ENCODE data around the gene NDFIP1. TPM values are rescaled to one million over a fixed set of nuclear protein-coding genes. Genes with fewer than 3 reads are reported as not detected.

The NDFIP1 gene
- total RNA-seq, 1 donor from 2014 or later = 52.1 TPM

DNA sequence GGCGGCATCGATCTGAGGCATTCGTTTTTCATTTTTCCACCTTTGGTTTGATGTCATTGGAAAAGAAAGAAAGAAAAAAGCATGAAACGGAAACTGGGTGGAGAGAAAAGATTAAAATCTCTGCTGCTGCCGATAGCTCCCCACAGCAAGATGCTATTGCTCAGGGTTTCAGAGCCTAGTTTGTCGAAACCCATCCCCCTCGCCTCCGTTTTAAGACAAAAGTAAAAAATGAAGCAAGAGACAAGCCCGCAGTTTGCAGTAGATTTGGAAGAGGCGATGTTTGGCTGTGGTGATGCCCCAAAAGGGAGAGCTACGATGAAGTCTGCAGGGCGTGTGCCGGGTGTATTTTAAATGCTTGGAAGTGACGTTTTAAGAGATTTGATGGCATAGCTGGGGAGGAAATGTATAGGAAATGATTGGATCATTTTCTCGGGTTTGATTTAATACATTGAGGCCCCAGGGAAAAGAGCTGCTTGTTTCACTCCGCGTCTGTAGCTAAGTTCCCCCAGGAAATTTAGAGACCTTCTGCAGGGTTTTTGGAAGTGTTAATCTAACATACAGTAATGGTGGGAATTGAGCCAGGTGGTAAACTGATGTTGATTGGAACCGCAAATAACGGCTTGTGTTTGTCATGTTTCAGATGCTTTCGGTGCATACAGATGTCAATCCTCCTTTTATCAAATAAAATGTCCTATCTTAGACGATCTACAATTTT lies 909 bp downstream of the NDFIP1 start:
- DNase-seq (ENCODE audit: low read depth) = no peak
- H3K36me3 ChIP-seq (ENCODE audit: control insufficient read depth, insufficient read depth, low read length) = no peaks in the 10 kb centered on the region

DNA sequence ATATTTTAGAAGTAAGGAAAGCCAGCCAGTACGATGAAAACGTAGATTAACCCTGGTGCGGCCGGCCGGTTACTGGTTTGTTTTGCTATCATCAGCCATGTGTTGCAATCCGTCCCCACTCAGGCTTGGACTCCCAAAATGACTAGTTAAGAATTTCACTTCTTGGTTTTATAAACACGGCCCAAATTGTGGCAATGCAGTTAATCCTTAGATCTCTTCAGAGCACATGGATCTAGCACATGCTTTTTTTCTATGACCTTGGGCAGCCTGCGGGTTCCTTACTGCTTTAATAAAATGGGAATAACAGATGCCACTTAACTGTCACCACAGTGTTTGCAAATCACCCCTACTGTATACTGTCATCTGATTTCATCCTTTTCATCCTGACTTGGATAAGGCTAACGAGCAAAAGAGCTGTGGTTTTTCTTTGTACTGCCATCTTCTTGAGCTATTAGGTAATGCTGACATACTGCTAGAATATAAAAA lies 1.5 kb downstream of the NDFIP1 start:
- Histone ChIP-seq H3K27me3 (ENCODE audit: control insufficient read depth, insufficient read depth, low read length) (no peaks in the 10 kb centered on the region), H3K4me3 (ENCODE audit: low read depth, low read length) (peak overlapping the region; percentile 75), H3K36me3 (ENCODE audit: control insufficient read depth, insufficient read depth, low read length) (no peaks in the 10 kb centered on the region)
- no peak for TF ChIP-seq CTCF (IDR thresholded peaks at IDR 0.05; ENCODE audit: insufficient read depth, low read length, poor library complexity, severe bottlenecking)
- no peak for DNase-seq (ENCODE audit: low read depth)

More for the DNA sequence above, 909 bp downstream of the NDFIP1 start:
- Histone ChIP-seq H3K4me3 (ENCODE audit: low read depth, low read length) (peak overlapping the region; percentile 75), H3K27me3 (ENCODE audit: control insufficient read depth, insufficient read depth, low read length) (no peaks in the 10 kb centered on the region)
- TF ChIP-seq CTCF (IDR thresholded peaks at IDR 0.05; ENCODE audit: insufficient read depth, low read length, poor library complexity, severe bottlenecking) = no peak

- no peak for TF ChIP-seq CTCF (IDR thresholded peaks at IDR 0.05; ENCODE audit: insufficient read depth, low read length, poor library complexity, severe bottlenecking)
- no peaks in the 10 kb centered on the region for H3K36me3 ChIP-seq (ENCODE audit: control insufficient read depth, insufficient read depth, low read length)
- DNase-seq (ENCODE audit: low read depth) = no peak
- no peaks in the 10 kb centered on the region for H3K27me3 ChIP-seq (ENCODE audit: control insufficient read depth, insufficient read depth, low read length)
- H3K4me3 ChIP-seq (ENCODE audit: low read depth, low read length) = no peak overlapping the region
These were observed 2.6 kb downstream of the NDFIP1 start for GRCh38 chr5:142110988-142111687.

DNA sequence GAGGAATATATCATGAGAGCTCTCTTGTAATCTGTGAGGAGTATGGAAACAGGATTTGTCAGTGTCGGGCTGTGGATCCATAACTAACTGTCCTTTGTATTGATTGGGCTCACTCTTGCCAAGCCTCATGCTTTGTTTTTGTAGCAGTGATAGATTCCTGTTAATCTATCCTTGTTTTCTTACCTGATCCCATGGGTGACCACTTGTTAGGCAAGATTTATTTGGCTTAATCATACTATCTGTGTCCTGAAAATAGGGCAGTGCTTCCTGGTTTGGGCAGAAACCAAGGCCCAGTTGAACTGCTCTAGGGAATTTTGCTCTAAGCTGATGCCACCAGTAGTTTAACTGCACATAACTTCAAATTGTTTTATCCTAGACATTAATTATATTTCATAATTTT lies 6.1 kb downstream of the NDFIP1 start:
- no peaks in the 10 kb centered on the region for H3K36me3 ChIP-seq (ENCODE audit: control insufficient read depth, insufficient read depth, low read length)
- DNase-seq (ENCODE audit: low read depth) = no peak
- H3K27me3 ChIP-seq (ENCODE audit: control insufficient read depth, insufficient read depth, low read length) = no peaks in the 10 kb centered on the region
- no peak overlapping the region for H3K4me3 ChIP-seq (ENCODE audit: low read depth, low read length)
- TF ChIP-seq CTCF (IDR thresholded peaks at IDR 0.05; ENCODE audit: insufficient read depth, low read length, poor library complexity, severe bottlenecking) = no peak

GRCh38 chr5:142115937-142116614 lies 7.5 kb downstream of the NDFIP1 start:
- Histone ChIP-seq H3K27me3 (ENCODE audit: control insufficient read depth, insufficient read depth, low read length) (no peaks in the 10 kb centered on the region), H3K4me3 (ENCODE audit: low read depth, low read length) (no peak overlapping the region), H3K36me3 (ENCODE audit: control insufficient read depth, insufficient read depth, low read length) (no peaks in the 10 kb centered on the region)
- DNase-seq (ENCODE audit: low read depth) = no peak
- no peak for TF ChIP-seq CTCF (IDR thresholded peaks at IDR 0.05; ENCODE audit: insufficient read depth, low read length, poor library complexity, severe bottlenecking)

Data from kidney epithelial cell (primary cell).